Erythroblast (primary cell): Measurements from ENCODE around the gene LRRC4.

Source experiments
- GATA1 ChIP-seq: IDR thresholded peaks from 2 replicates; pipeline ENCODE4 v1.6.1; 2011; ENCODE audit warnings: low read depth, mild to moderate bottlenecking, control low read depth, low read length, moderate library complexity
- POLR2A ChIP-seq: IDR thresholded peaks from 2 replicates; pipeline ENCODE4 v1.6.1; 2011; ENCODE audit warnings: mild to moderate bottlenecking, low read length

GRCh38 chr7:128029405-128029995 lies 1.7 kb downstream of the LRRC4 start:
- no peak for TF ChIP-seq POLR2A
- TF ChIP-seq GATA1 = no peak
